Neuronal stem cell (in vitro differentiated cells): Measurements from ENCODE around the gene MTUS2.

Source experiments
- DNase-seq: peaks from one replicate; pipeline ENCODE4 v3.0.0-alpha.2; 2013; ENCODE audit warnings: low spot score
- H2AFZ ChIP-seq: one replicate; pipeline ENCODE4 v1.6.1; 2013; ENCODE audit warnings: mild to moderate bottlenecking, low read length, inconsistent platforms
- H2AK5ac ChIP-seq: 2 replicates; pipeline ENCODE4 v1.6.1; 2013; ENCODE audit warnings: low read depth, mild to moderate bottlenecking, inconsistent platforms, low read length, moderate library complexity, mixed read lengths
- H2BK120ac ChIP-seq: 2 replicates; pipeline ENCODE4 v1.6.1; 2013; ENCODE audit warnings: low read depth, mild to moderate bottlenecking, inconsistent platforms, low read length, moderate library complexity, mixed read lengths
- H2BK12ac ChIP-seq: one replicate; pipeline ENCODE4 v1.6.1; 2013; ENCODE audit warnings: low read length, inconsistent platforms
- H2BK15ac ChIP-seq: 2 replicates; pipeline ENCODE4 v1.6.1; 2013; ENCODE audit warnings: mild to moderate bottlenecking, low read length, inconsistent platforms, mixed read lengths
- H2BK5ac ChIP-seq: one replicate; pipeline ENCODE4 v1.6.1; 2013; ENCODE audit warnings: inconsistent platforms, mild to moderate bottlenecking, low read length, moderate library complexity
- H3K14ac ChIP-seq: one replicate; pipeline ENCODE4 v1.6.1; 2013; ENCODE audit warnings: low read length, inconsistent platforms
- H3K18ac ChIP-seq: 2 replicates; pipeline ENCODE4 v1.6.1; 2013; ENCODE audit warnings: low read length, inconsistent platforms
- H3K23ac ChIP-seq: 2 replicates; pipeline ENCODE4 v1.6.1; 2013; ENCODE audit warnings: low read depth, mild to moderate bottlenecking, mixed read lengths, low read length, inconsistent platforms; ENCODE audit not compliant: poor library complexity
- H3K27ac ChIP-seq: replicated peaks from 3 replicates; pipeline ENCODE4 v1.5.1; 2013; ENCODE audit warnings: low read length, inconsistent platforms
- H3K27me3 ChIP-seq, 3 experiments: 2 replicates each; pipeline ENCODE4 v1.6.1; 2013; ENCODE audit warnings: low read length in 3 of 3, mild to moderate bottlenecking in 2 of 3, inconsistent platforms in 1 of 3, low read depth in 1 of 3, mixed read lengths in 1 of 3, moderate library complexity in 1 of 3; ENCODE audit not compliant: control insufficient read depth in 3 of 3, insufficient read depth in 3 of 3
- H3K36me3 ChIP-seq, 2 donors: replicated peaks in 1 of 2; 2 replicates each; pipeline ENCODE4 v1.6.1; 2013; ENCODE audit warnings: low read length in 2 of 2; ENCODE audit not compliant: control insufficient read depth in 2 of 2, insufficient read depth in 2 of 2
- H3K4ac ChIP-seq: 2 replicates; pipeline ENCODE4 v1.6.1; 2013; ENCODE audit warnings: inconsistent platforms, mild to moderate bottlenecking, low read length, moderate library complexity
- H3K4me1 ChIP-seq, 2 donors: 1 replicate in 1 of 2; 2 replicates in 1 of 2; pipeline ENCODE4 v1.6.1; 2013; ENCODE audit warnings: low read length in 2 of 2, low read depth in 1 of 2; ENCODE audit not compliant: control insufficient read depth in 2 of 2, insufficient read depth in 1 of 2
- H3K4me2 ChIP-seq: one replicate; pipeline ENCODE4 v1.6.1; 2013; ENCODE audit warnings: mild to moderate bottlenecking, low read length, inconsistent platforms; ENCODE audit not compliant: insufficient read depth, poor library complexity, severe bottlenecking
- H3K4me3 ChIP-seq, 2 donors: 2 replicates each; pipeline ENCODE4 v1.5.1; 2013; ENCODE audit warnings: low read length in 2 of 2, mild to moderate bottlenecking in 2 of 2, inconsistent platforms in 1 of 2, moderate library complexity in 1 of 2
- H3K79me1 ChIP-seq: one replicate; pipeline ENCODE4 v1.6.1; 2013; ENCODE audit warnings: low read depth, mild to moderate bottlenecking, inconsistent platforms, low read length, moderate library complexity
- H3K9ac ChIP-seq: one replicate; pipeline ENCODE4 v1.6.1; 2013; ENCODE audit warnings: mild to moderate bottlenecking, low read depth, low read length, inconsistent platforms; ENCODE audit not compliant: poor library complexity
- H3K9me3 ChIP-seq, 2 donors: replicated peaks in 1 of 2; 2 replicates each; pipeline versions ENCODE3 to v1.6.1; 2013; ENCODE audit warnings: low read length in 2 of 2, mild to moderate bottlenecking in 2 of 2, inconsistent platforms in 1 of 2, low read depth in 1 of 2, mixed read lengths in 1 of 2, moderate library complexity in 1 of 2; ENCODE audit not compliant: control insufficient read depth in 2 of 2, insufficient read depth in 1 of 2
- H4K8ac ChIP-seq: one replicate; pipeline ENCODE4 v1.6.1; 2013; ENCODE audit warnings: low read depth, mild to moderate bottlenecking, inconsistent platforms, low read length, moderate library complexity
- H4K91ac ChIP-seq: one replicate; pipeline ENCODE4 v1.6.1; 2013; ENCODE audit warnings: low read length, low read depth, mild to moderate bottlenecking, inconsistent platforms; ENCODE audit not compliant: poor library complexity
- WGBS, 2 donors: extraction: QIAGEN DNeasy Blood & Tissue Kit; methylation state at CpG; one replicate each; pipeline ENCODE4 v1.1.7; 2013; ENCODE audit warnings: missing lambda C conversion rate in 2 of 2, mixed read lengths in 1 of 2; ENCODE audit not compliant: insufficient read length in 2 of 2, insufficient replicate concordance in 1 of 2; ENCODE audit errors: extremely low coverage in 2 of 2; 5-methylcytosine and 5-hydroxymethylcytosine counted together

The MTUS2 gene

DNA sequence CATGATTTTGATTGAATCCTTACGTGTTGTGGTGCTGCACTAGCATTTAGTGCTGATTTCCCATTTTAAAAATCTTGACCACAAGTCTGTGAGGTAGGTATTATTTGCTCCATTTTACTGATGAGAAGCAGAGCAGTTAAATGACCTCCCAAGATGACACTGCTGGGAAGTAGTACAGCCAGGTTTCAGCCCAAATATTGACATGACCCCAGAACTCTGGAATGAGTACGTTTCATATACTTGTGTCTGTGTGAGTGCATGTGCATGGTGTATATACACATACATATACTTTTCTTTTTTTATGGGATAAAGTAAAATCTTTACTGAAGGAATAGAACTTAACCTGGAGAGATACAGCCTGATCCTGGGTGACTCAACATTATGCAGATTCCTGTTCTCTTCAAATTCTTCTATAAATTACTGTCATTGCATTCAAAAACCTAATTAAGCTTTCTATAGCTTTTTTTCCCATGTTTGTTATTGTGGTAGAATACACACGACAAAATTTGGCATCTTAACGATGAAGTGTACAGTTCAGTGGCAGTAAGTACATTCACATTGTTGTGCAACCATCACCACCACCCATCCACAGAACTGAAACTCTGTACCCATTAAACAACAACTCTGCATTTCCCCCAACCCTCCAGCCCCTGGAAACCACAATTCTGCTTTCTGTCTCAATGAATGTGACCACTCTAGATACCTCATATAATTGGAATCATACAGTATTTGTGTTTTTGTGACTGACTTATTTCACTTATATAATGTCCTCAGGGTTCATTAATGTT lies 311.9 kb downstream of the MTUS2 start:
- no peak for DNase-seq
- Histone ChIP-seq H2AK5ac (no peak overlapping the region), H4K8ac (no peak overlapping the region), H3K9me3 (no peaks in the 10 kb centered on the region), H2BK120ac (no peak overlapping the region), H2BK5ac (no peak overlapping the region), H3K18ac (no peak overlapping the region), H3K27me3 (no peaks in the 10 kb centered on the region), H2BK15ac (no peak overlapping the region), H4K91ac (no peak overlapping the region), H3K4me3 (no peak overlapping the region), H2AFZ (no peak overlapping the region), H2BK12ac (no peak overlapping the region), H3K36me3 (no peaks in the 10 kb centered on the region), H3K27ac (no peak overlapping the region), H3K4me1 (no peaks in the 10 kb centered on the region), H3K14ac (no peak overlapping the region), H3K79me1 (no peaks in the 10 kb centered on the region), H3K9ac (no peak overlapping the region), H3K4me2 (no peak overlapping the region), H3K4ac (no peak overlapping the region), H3K23ac (no peak overlapping the region)
- WGBS, 2 donors: no CpG with 5 or more reads among the region's 4 CpGs

DNA sequence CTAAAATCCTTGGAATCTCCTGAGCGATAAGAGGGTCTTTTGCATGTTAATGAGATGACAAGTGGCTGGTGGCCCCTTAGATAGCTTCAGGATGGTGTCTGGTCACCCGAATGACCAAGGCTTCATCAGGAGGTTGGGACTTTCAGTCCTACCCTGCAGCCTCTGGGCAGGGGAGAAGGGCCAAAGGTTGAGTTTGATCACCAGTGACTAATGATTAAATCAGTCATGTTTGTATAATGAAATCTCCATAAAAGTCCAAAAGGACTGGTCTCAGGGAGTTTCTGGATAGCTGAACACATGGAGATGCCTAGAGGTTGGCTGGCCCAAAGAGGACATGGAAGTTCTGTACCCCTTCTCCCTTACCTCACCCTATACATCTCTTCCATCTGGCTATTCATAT lies 316.2 kb downstream of the MTUS2 start:
- no CpG with 5 or more reads among the region's 2 CpGs for WGBS, 2 donors
- Histone ChIP-seq H3K36me3 (no peaks in the 10 kb centered on the region), H3K18ac (no peak overlapping the region), H3K14ac (no peak overlapping the region), H3K9ac (no peak overlapping the region), H2AFZ (no peak overlapping the region), H4K91ac (no peak overlapping the region), H3K4ac (no peak overlapping the region), H3K79me1 (no peaks in the 10 kb centered on the region), H3K4me2 (no peak overlapping the region), H2BK120ac (no peak overlapping the region), H3K23ac (no peak overlapping the region), H3K27ac (no peak overlapping the region), H2AK5ac (no peak overlapping the region), H2BK12ac (no peak overlapping the region), H3K27me3 (no peaks in the 10 kb centered on the region), H3K9me3 (no peaks in the 10 kb centered on the region), H3K4me3 (no peak overlapping the region), H3K4me1 (no peaks in the 10 kb centered on the region), H4K8ac (no peak overlapping the region), H2BK5ac (no peak overlapping the region), H2BK15ac (no peak overlapping the region)
- no peak for DNase-seq

DNA sequence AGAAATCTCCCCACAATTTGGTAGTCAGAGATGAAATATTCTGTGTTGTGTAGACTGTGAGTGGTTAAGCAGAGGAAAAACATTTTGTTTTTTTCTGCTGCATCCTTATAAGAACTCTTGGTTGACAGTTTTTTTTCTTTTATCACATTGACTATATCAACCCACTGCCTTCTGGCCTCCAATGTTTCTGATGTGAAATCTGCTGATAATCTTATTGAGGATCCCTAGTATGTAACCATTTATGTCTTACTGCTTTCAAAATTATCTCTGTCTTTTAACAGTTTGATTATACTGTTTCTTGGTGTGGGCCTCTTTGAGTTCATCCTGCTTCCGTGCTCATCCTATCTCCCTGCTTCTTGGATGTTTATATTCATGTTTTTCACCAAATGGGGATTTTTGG lies 316.9 kb downstream of the MTUS2 start:
- Histone ChIP-seq H3K27me3 (no peaks in the 10 kb centered on the region), H4K91ac (no peak overlapping the region), H3K79me1 (no peaks in the 10 kb centered on the region), H3K4ac (no peak overlapping the region), H3K9me3 (no peaks in the 10 kb centered on the region), H3K14ac (no peak overlapping the region), H3K4me2 (no peak overlapping the region), H2AFZ (no peak overlapping the region), H2BK120ac (no peak overlapping the region), H3K18ac (no peak overlapping the region), H2AK5ac (no peak overlapping the region), H3K9ac (no peak overlapping the region), H3K36me3 (no peaks in the 10 kb centered on the region), H2BK5ac (no peak overlapping the region), H3K4me1 (no peaks in the 10 kb centered on the region), H2BK12ac (no peak overlapping the region), H2BK15ac (no peak overlapping the region), H4K8ac (no peak overlapping the region), H3K23ac (no peak overlapping the region), H3K4me3 (no peak overlapping the region), H3K27ac (no peak overlapping the region)
- no peak for DNase-seq
- no CpG with 5 or more reads among the region's 1 CpG for WGBS, 2 donors

DNA sequence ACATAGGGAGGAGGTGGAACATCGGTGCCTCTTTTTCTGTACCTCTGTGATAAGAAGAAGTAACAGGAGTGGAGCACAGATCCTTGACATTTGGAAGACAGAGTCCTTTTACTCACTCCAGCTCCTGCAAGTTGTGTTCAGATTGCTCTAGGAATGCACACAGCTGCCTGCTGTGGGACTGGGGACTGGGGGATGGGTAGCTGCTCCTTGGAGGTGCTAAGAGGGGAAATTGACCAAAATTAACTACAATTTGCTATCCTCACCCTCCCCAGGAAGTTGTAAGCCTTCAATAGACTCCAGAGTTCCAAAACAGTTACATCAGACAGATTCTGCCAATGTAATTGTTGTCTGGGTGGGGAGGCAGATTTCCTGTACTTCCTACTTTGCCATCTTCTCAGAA lies 317.9 kb downstream of the MTUS2 start:
- Histone ChIP-seq H3K4ac (no peak overlapping the region), H2BK5ac (no peak overlapping the region), H2BK15ac (no peak overlapping the region), H4K91ac (no peak overlapping the region), H3K18ac (no peak overlapping the region), H3K4me3 (no peak overlapping the region), H2BK120ac (no peak overlapping the region), H3K27me3 (no peaks in the 10 kb centered on the region), H3K14ac (no peak overlapping the region), H3K4me2 (no peak overlapping the region), H3K4me1 (no peaks in the 10 kb centered on the region), H3K36me3 (no peaks in the 10 kb centered on the region), H4K8ac (no peak overlapping the region), H3K79me1 (no peaks in the 10 kb centered on the region), H3K27ac (no peak overlapping the region), H3K9ac (no peak overlapping the region), H2BK12ac (no peak overlapping the region), H2AFZ (no peak overlapping the region), H3K9me3 (no peaks in the 10 kb centered on the region), H2AK5ac (no peak overlapping the region), H3K23ac (no peak overlapping the region)
- no CpG with 5 or more reads among the region's 1 CpG for WGBS, 2 donors
- no peak for DNase-seq
